A549 (cell line): ENCODE data around the gene MUC4.

Source experiments
- CHD4 ChIP-seq: fragments of 200-600 bp; sonication (generic); IDR thresholded peaks from 2 replicates; pipeline ENCODE4 v1.6.1; 2016; ENCODE audit warnings: antibody characterized with exemption, mild to moderate bottlenecking, borderline replicate concordance
- CTCF ChIP-seq: fragments of >200 bp; sonication (Bioruptor Twin); formaldehyde crosslinking; IDR thresholded peaks from 3 replicates; pipeline ENCODE4 v1.5.1; 2016
- RFX5 ChIP-seq: fragments of 450-650 bp; IDR thresholded peaks from 2 replicates; pipeline ENCODE4 v1.7.1; 2014; ENCODE audit warnings: antibody characterized with exemption, mild to moderate bottlenecking, moderate library complexity
- TP53 ChIP-seq: fragments of 250-450 bp; sonication (Bioruptor Pico); IDR thresholded peaks from 2 replicates; pipeline ENCODE4 v1.5.0; 2021; ENCODE audit warnings: mild to moderate bottlenecking, moderate library complexity
- TF ChIP-seq, protein P1 (sequence below): IDR thresholded peaks from 2 replicates; pipeline ENCODE4 v1.6.1; 2012

- TF ChIP-seq TP53 (CRISPR knock-in tag) (no peak), CHD4 (no peak), RFX5 (no peak), CTCF (no peak)
- TF ChIP-seq, protein P1, sequence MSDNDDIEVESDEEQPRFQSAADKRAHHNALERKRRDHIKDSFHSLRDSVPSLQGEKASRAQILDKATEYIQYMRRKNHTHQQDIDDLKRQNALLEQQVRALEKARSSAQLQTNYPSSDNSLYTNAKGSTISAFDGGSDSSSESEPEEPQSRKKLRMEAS, result no peak
These were observed 99.8 kb downstream of the MUC4 start for GRCh38 chr3:195711813-195712534.
